IMR-90 (cell line): ENCODE results near the gene GSE1. TPM values are rescaled to one million over a fixed set of nuclear protein-coding genes. Genes with fewer than 3 reads are reported as not detected.

ENCODE experiments used
- ATAC-seq: fragments of 200-7000 bp; cut with Tn5 transposase; 2 replicates; pipeline ENCODE4 v1.9.1; 2020; ENCODE audit warnings: low read depth, mild to moderate bottlenecking, moderate library complexity
- BruUV-seq: library from RNA; stranded (reverse); fragments of 400-500 nt; replicated peaks from 2 replicates; lab custom pipeline; 2021; lab: Mats Ljungman, UMichigan
- CTCF ChIA-PET: fragments of 300-600 bp; formaldehyde crosslinking; extraction: SDS; loops from one replicate; lab custom pipeline; 2021; ENCODE audit warnings: antibody characterized with exemption; lab: Yijun Ruan, JAX
- POLR2A ChIA-PET: fragments of 300-600 bp; sonication (Branson Sonifier 250); formaldehyde crosslinking; loops from one replicate; lab custom pipeline; 2022; ENCODE audit warnings: antibody characterized with exemption; ENCODE audit not compliant: unreplicated experiment; lab: Charles Lee
- DNase-seq: peaks from one replicate; pipeline ENCODE4 v3.0.0; 2013
- H2AFZ ChIP-seq: replicated peaks from 2 replicates; pipeline ENCODE3; 2013; ENCODE audit warnings: low read length, mild to moderate bottlenecking; ENCODE audit not compliant: poor library complexity
- H2AK5ac ChIP-seq: 2 replicates; pipeline ENCODE4 v1.6.1; 2013; ENCODE audit warnings: low read depth, low read length, inconsistent platforms
- H2AK9ac ChIP-seq: replicated peaks from 2 replicates; pipeline ENCODE3; 2013; ENCODE audit warnings: mild to moderate bottlenecking, low read depth, low read length, moderate library complexity; ENCODE audit not compliant: poor library complexity
- H2BK120ac ChIP-seq: 2 replicates; pipeline ENCODE4 v1.6.1; 2013; ENCODE audit warnings: low read depth, low read length, inconsistent platforms
- H2BK15ac ChIP-seq: 3 replicates; pipeline ENCODE4 v1.6.1; 2013; ENCODE audit warnings: low read depth, low read length, inconsistent platforms
- H2BK20ac ChIP-seq: 2 replicates; pipeline ENCODE4 v1.6.1; 2013; ENCODE audit warnings: low read depth, mild to moderate bottlenecking, inconsistent platforms, low read length, moderate library complexity
- H2BK5ac ChIP-seq: 2 replicates; pipeline ENCODE4 v1.6.1; 2013; ENCODE audit warnings: mild to moderate bottlenecking, low read depth, low read length, inconsistent platforms; ENCODE audit not compliant: poor library complexity, severe bottlenecking
- H3K14ac ChIP-seq: replicated peaks from 2 replicates; pipeline ENCODE4 v1.6.1; 2013; ENCODE audit warnings: low read depth, low read length, inconsistent platforms
- H3K18ac ChIP-seq: 2 replicates; pipeline ENCODE4 v1.6.1; 2013; ENCODE audit warnings: low read depth, low read length, control low read depth
- H3K23ac ChIP-seq: 2 replicates; pipeline ENCODE4 v1.6.1; 2013; ENCODE audit warnings: low read depth, low read length, inconsistent platforms
- H3K27ac ChIP-seq: 2 replicates; pipeline ENCODE4 v1.5.1; 2013; ENCODE audit warnings: mild to moderate bottlenecking, control low read depth, low read length; ENCODE audit not compliant: insufficient read depth
- H3K27me3 ChIP-seq: 2 replicates; pipeline ENCODE4 v1.6.1; 2013; ENCODE audit warnings: low read length; ENCODE audit not compliant: control insufficient read depth, insufficient read depth
- H3K36me3 ChIP-seq: 2 replicates; pipeline ENCODE4 v1.6.1; 2013; ENCODE audit warnings: low read length, mixed read lengths; ENCODE audit not compliant: control insufficient read depth, insufficient read depth
- H3K4ac ChIP-seq: 2 replicates; pipeline ENCODE4 v1.6.1; 2013; ENCODE audit warnings: low read depth, low read length, inconsistent platforms
- H3K4me1 ChIP-seq: 2 replicates; pipeline ENCODE4 v1.6.1; 2013; ENCODE audit warnings: low read length, mixed read lengths; ENCODE audit not compliant: control insufficient read depth, insufficient read depth
- H3K4me2 ChIP-seq: 2 replicates; pipeline ENCODE4 v1.6.1; 2013; ENCODE audit warnings: low read depth, mild to moderate bottlenecking, control low read depth, low read length, moderate library complexity
- H3K4me3 ChIP-seq: 2 replicates; pipeline ENCODE4 v1.5.1; 2013; ENCODE audit warnings: low read depth, mild to moderate bottlenecking, control low read depth, low read length, moderate library complexity; ENCODE audit not compliant: insufficient read depth
- H3K56ac ChIP-seq: 2 replicates; pipeline ENCODE4 v1.6.1; 2013; ENCODE audit warnings: low read length, inconsistent platforms; ENCODE audit not compliant: insufficient read depth; ENCODE audit errors: extremely low read depth
- H3K79me1 ChIP-seq, 2 experiments: 2 replicates each; pipeline ENCODE4 v1.6.1; 2013; ENCODE audit warnings: low read length in 2 of 2, inconsistent platforms in 1 of 2, low read depth in 1 of 2
- H3K9ac ChIP-seq: 2 replicates; pipeline ENCODE4 v1.6.1; 2013; ENCODE audit warnings: low read depth, low read length, control low read depth
- H3K9me1 ChIP-seq: 2 replicates; pipeline ENCODE4 v1.6.1; 2013; ENCODE audit warnings: low read length, inconsistent platforms; ENCODE audit not compliant: insufficient read depth
- H3K9me3 ChIP-seq: 2 replicates; pipeline ENCODE4 v1.6.1; 2013; ENCODE audit warnings: low read length; ENCODE audit not compliant: control insufficient read depth, insufficient read depth
- H4K20me1 ChIP-seq: 2 replicates; pipeline ENCODE4 v1.6.1; 2013; ENCODE audit warnings: low read length, inconsistent platforms; ENCODE audit not compliant: insufficient read depth
- H4K5ac ChIP-seq: 2 replicates; pipeline ENCODE4 v1.6.1; 2013; ENCODE audit warnings: mild to moderate bottlenecking, low read depth, low read length, control low read depth
- H4K8ac ChIP-seq, 2 experiments: 2 replicates each; pipeline ENCODE4 v1.6.1; 2013; ENCODE audit warnings: low read depth in 2 of 2, low read length in 2 of 2, control low read depth in 1 of 2, inconsistent platforms in 1 of 2
- H4K91ac ChIP-seq: 2 replicates; pipeline ENCODE4 v1.6.1; 2013; ENCODE audit warnings: low read depth, low read length, inconsistent platforms; ENCODE audit not compliant: insufficient read depth
- BHLHE40 ChIP-seq: fragments of 150-350 bp; IDR thresholded peaks from 2 replicates; pipeline ENCODE4 v1.6.1; 2016; ENCODE audit warnings: mild to moderate bottlenecking, low read depth, low read length
- CEBPB ChIP-seq: IDR thresholded peaks from 2 replicates; pipeline ENCODE4 v1.6.1; 2012; ENCODE audit warnings: low read depth, low read length, improper control_type of control experiment
- CHD1 ChIP-seq: IDR thresholded peaks from 2 replicates; pipeline ENCODE4 v1.6.1; 2012; ENCODE audit warnings: low read depth, low read length, improper control_type of control experiment
- FOS ChIP-seq: fragments of 150-350 bp; IDR thresholded peaks from 2 replicates; pipeline ENCODE4 v1.6.1; 2016; ENCODE audit warnings: low read depth, low read length
- MAFK ChIP-seq: IDR thresholded peaks from 2 replicates; pipeline ENCODE4 v1.6.1; 2012; ENCODE audit warnings: low read depth, low read length, improper control_type of control experiment
- MAZ ChIP-seq: IDR thresholded peaks from 2 replicates; pipeline ENCODE4 v1.6.1; 2012; ENCODE audit warnings: low read depth, mild to moderate bottlenecking, low read length, improper control_type of control experiment, moderate library complexity, borderline replicate concordance
- MXI1 ChIP-seq: IDR thresholded peaks from 2 replicates; pipeline ENCODE4 v1.6.1; 2012; ENCODE audit warnings: low read depth, mild to moderate bottlenecking, low read length, moderate library complexity, borderline replicate concordance
- NFE2L2 ChIP-seq: fragments of 150-350 bp; IDR thresholded peaks from 2 replicates; pipeline ENCODE4 v1.6.1; 2016; ENCODE audit warnings: low read depth, mild to moderate bottlenecking, low read length
- POLR2A ChIP-seq: IDR thresholded peaks from 2 replicates; pipeline ENCODE4 v1.6.1; 2012; ENCODE audit warnings: mild to moderate bottlenecking, low read depth, low read length
- RAD21 ChIP-seq: IDR thresholded peaks from 2 replicates; pipeline ENCODE4 v1.6.1; 2012; ENCODE audit warnings: low read length, improper control_type of control experiment
- RCOR1 ChIP-seq: IDR thresholded peaks from 2 replicates; pipeline ENCODE4 v1.6.1; 2012; ENCODE audit warnings: mild to moderate bottlenecking, low read length, improper control_type of control experiment; ENCODE audit not compliant: insufficient replicate concordance
- RFX5 ChIP-seq: IDR thresholded peaks from 2 replicates; pipeline ENCODE4 v1.8.0; 2012; ENCODE audit warnings: low read depth, mild to moderate bottlenecking, low read length, moderate library complexity
- SMC3 ChIP-seq: fragments of 150-350 bp; IDR thresholded peaks from 2 replicates; pipeline ENCODE4 v1.6.1; 2016; ENCODE audit warnings: low read depth, mild to moderate bottlenecking, antibody characterized with exemption, low read length, moderate library complexity
- dilution Hi-C: fragments of 300-500 bp; cut with HindIII; formaldehyde crosslinking; loops from one replicate; pipeline ENCODE4 v1.14.3; 2018; ENCODE audit warnings: low sequenced_read_pairs; ENCODE audit not compliant: unreplicated experiment
- in situ Hi-C: fragments of 300-500 bp; cut with MboI; formaldehyde crosslinking; loops from 3 replicates; pipeline ENCODE4 v1.14.3; 2019; ENCODE audit warnings: low sequenced_read_pairs, inconsistent platforms, mixed read lengths
- intact Hi-C: fragments of 100-400 bp; cut with micrococcal nuclease; formaldehyde crosslinking; loops from 2 replicates; pipeline ENCODE4 v1.10.0; 2022
- polyA plus RNA-seq, 3 experiments: library from polyadenylated mRNA; depleted of rRNA; stranded (reverse); fragments of >200 nt; gene quantifications; 2 replicates each; pipeline ENCODE4 v1.2.3, GENCODE V29; 2012; ENCODE audit warnings: low replicate concordance in 1 of 3
- total RNA-seq: library from RNA; depleted of rRNA; stranded (reverse); fragments of >200 nt; gene quantifications from 2 replicates; pipeline ENCODE4 v1.2.3, GENCODE V29; 2012
- TF ChIP-seq, protein P1 (sequence below): conservative IDR thresholded peaks from 2 replicates; pipeline ENCODE4 v1.5.1; 2012; ENCODE audit warnings: mild to moderate bottlenecking, low read depth, low read length, improper control_type of control experiment
- TF ChIP-seq, protein P2 (sequence below): fragments of 150-350 bp; IDR thresholded peaks from 2 replicates; pipeline ENCODE4 v1.6.1; 2017; ENCODE audit warnings: mild to moderate bottlenecking, antibody characterized with exemption, low read length, low read depth
- TF ChIP-seq, protein P3 (sequence below): fragments of 150-350 bp; IDR thresholded peaks from 2 replicates; pipeline ENCODE4 v1.6.1; 2016; ENCODE audit warnings: low read depth, mild to moderate bottlenecking, low read length, moderate library complexity, borderline replicate concordance

Gene GSE1
- total and polyA plus RNA-seq, 2 of the 4 experiments (the other 2 are of a cell fraction): 14.9 to 25.5 TPM

GRCh38 chr16:85683363-85683762 lies 70.2 kb downstream of the GSE1 start:
- POLR2A ChIA-PET: no interaction called here
- Histone ChIP-seq H3K27me3 (no peaks in the 10 kb centered on the region), H3K4ac (no peak overlapping the region), H4K5ac (no peak overlapping the region), H3K23ac (no peak overlapping the region), H2AK5ac (no peak overlapping the region), H2BK5ac (no peak overlapping the region), H3K14ac (no peak overlapping the region), H3K9me1 (peaks cover 7% of the 10 kb centered on the region), H3K9ac (no peak overlapping the region), H3K9me3 (no peaks in the 10 kb centered on the region), H4K91ac (no peak overlapping the region), H3K4me1 (no peaks in the 10 kb centered on the region), H2BK20ac (no peak overlapping the region), H2BK120ac (no peak overlapping the region), H2AFZ (no peak overlapping the region), H4K20me1 (peaks cover 14% of the 10 kb centered on the region; the same call in 1 of the 2 replicates), H3K4me3 (no peak overlapping the region), H2AK9ac (no peak overlapping the region), H3K36me3 (peaks cover 5% of the 10 kb centered on the region), H2BK15ac (no peak overlapping the region), H3K18ac (no peak overlapping the region), H3K79me1 (peaks cover 7 to 42% of the 10 kb centered on the region in 2 experiments; a peak in 3 of 4 replicates), H4K8ac (no peak overlapping the region), H3K4me2 (no peak overlapping the region), H3K27ac (no peak overlapping the region), H3K56ac (no peak overlapping the region)
- in situ Hi-C loops (no loop called here), dilution Hi-C loops (no loop called here), intact Hi-C loops (no loop called here)
- CTCF ChIA-PET: no interaction called here
- ATAC-seq: no peak
- DNase-seq: no peak
- no peak for TF ChIP-seq RAD21
- no peak for TF ChIP-seq RFX5
- TF ChIP-seq RCOR1: no peak
- TF ChIP-seq CHD1: no peak
- TF ChIP-seq MXI1: no peak
- no peak for TF ChIP-seq FOS
- TF ChIP-seq, protein P1, sequence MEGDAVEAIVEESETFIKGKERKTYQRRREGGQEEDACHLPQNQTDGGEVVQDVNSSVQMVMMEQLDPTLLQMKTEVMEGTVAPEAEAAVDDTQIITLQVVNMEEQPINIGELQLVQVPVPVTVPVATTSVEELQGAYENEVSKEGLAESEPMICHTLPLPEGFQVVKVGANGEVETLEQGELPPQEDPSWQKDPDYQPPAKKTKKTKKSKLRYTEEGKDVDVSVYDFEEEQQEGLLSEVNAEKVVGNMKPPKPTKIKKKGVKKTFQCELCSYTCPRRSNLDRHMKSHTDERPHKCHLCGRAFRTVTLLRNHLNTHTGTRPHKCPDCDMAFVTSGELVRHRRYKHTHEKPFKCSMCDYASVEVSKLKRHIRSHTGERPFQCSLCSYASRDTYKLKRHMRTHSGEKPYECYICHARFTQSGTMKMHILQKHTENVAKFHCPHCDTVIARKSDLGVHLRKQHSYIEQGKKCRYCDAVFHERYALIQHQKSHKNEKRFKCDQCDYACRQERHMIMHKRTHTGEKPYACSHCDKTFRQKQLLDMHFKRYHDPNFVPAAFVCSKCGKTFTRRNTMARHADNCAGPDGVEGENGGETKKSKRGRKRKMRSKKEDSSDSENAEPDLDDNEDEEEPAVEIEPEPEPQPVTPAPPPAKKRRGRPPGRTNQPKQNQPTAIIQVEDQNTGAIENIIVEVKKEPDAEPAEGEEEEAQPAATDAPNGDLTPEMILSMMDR: no peak
- TF ChIP-seq, protein P2, sequence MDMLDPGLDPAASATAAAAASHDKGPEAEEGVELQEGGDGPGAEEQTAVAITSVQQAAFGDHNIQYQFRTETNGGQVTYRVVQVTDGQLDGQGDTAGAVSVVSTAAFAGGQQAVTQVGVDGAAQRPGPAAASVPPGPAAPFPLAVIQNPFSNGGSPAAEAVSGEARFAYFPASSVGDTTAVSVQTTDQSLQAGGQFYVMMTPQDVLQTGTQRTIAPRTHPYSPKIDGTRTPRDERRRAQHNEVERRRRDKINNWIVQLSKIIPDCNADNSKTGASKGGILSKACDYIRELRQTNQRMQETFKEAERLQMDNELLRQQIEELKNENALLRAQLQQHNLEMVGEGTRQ: no peak
- no peak for TF ChIP-seq MAZ
- TF ChIP-seq NFE2L2: no peak
- TF ChIP-seq SMC3: no peak
- TF ChIP-seq POLR2A: no peak
- TF ChIP-seq MAFK: no peak
- TF ChIP-seq CEBPB: no peak
- TF ChIP-seq BHLHE40: no peak
- TF ChIP-seq, protein P3, sequence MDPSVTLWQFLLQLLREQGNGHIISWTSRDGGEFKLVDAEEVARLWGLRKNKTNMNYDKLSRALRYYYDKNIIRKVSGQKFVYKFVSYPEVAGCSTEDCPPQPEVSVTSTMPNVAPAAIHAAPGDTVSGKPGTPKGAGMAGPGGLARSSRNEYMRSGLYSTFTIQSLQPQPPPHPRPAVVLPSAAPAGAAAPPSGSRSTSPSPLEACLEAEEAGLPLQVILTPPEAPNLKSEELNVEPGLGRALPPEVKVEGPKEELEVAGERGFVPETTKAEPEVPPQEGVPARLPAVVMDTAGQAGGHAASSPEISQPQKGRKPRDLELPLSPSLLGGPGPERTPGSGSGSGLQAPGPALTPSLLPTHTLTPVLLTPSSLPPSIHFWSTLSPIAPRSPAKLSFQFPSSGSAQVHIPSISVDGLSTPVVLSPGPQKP: no peak
- BruUV-seq: no TSS peak
